ENCODE results near the gene STIMATE.

The STIMATE gene

GRCh38 chr3:52809662-52810377, 87.5 kb downstream of the STIMATE start:
- POLR2A ChIA-PET, result no interaction called here
- Histone ChIP-seq H3K4me1 (ENCODE audit: control insufficient read depth, insufficient read depth, low read length) (no peaks in the 10 kb centered on the region), H3K27ac (ENCODE audit: extremely low read depth, low read depth, low read length) (no peak overlapping the region), H3K4me3 (ENCODE audit: low read depth, low read length) (no peak overlapping the region), H3K36me3 (ENCODE audit: control insufficient read depth in 2 of 2, insufficient read depth in 1 of 2, low read length in 2 of 2) (no peaks in the 10 kb centered on the region), H3K9me3 (ENCODE audit: control insufficient read depth, insufficient read depth, low read depth, low read length) (no peaks in the 10 kb centered on the region)
- TF ChIP-seq RBAK (tag by site-specific recombination; IDR thresholded peaks at IDR 0.05), result no peak
- TF ChIP-seq ZNF394 (tag by site-specific recombination; IDR thresholded peaks at IDR 0.05; ENCODE audit: borderline replicate concordance), result 0 out of 2 replicates have a peak, but pooled peaks have one; percentile 20
- TF ChIP-seq ZNF354C (tag by site-specific recombination; IDR thresholded peaks at IDR 0.05; ENCODE audit: borderline replicate concordance, low read depth), result no peak
- no peak for TF ChIP-seq ZNF426 (tag by site-specific recombination; IDR thresholded peaks at IDR 0.05)
- no peak for TF ChIP-seq ZNF350 (tag by site-specific recombination; IDR thresholded peaks at IDR 0.05)
- CTCF ChIA-PET, result no interaction called here

GRCh38 chr3:52809149-52809548, 88.2 kb downstream of the STIMATE start:
- H3K27ac ChIP-seq (ENCODE audit: extremely low read depth, low read depth, low read length), result no peak overlapping the region
- H3K9me3 ChIP-seq (ENCODE audit: control insufficient read depth, insufficient read depth, low read depth, low read length), result no peaks in the 10 kb centered on the region
- TF ChIP-seq ZFHX2 (tag by site-specific recombination; conservative IDR thresholded peaks at IDR 0.05), result peak; percentile 11; the same call in 1 of the 2 replicates
- TF ChIP-seq ZNF366 (tag by site-specific recombination; conservative IDR thresholded peaks at IDR 0.05), result peak; percentile 91
- TF ChIP-seq ZBTB17 (tag by site-specific recombination; IDR thresholded peaks at IDR 0.05), result peak; percentile 34; the same call in 1 of the 2 replicates
- TF ChIP-seq ZNF704 (tag by site-specific recombination; IDR thresholded peaks at IDR 0.05), result no peak
- POLR2A ChIA-PET, result no interaction called here
- CTCF ChIA-PET, result interaction anchor here (1.1 kb wide), 1 partner anchor 12 kb away, joined by 4 read pairs; no protein-coding TSS in a partner anchor
- no peak overlapping the region for H3K4me3 ChIP-seq (ENCODE audit: low read depth, low read length)
- H3K36me3 ChIP-seq (ENCODE audit: control insufficient read depth in 2 of 2, insufficient read depth in 1 of 2, low read length in 2 of 2), result no peaks in the 10 kb centered on the region
- no peaks in the 10 kb centered on the region for H3K4me1 ChIP-seq (ENCODE audit: control insufficient read depth, insufficient read depth, low read length)

- no peaks in the 10 kb centered on the region for H3K9me3 ChIP-seq (ENCODE audit: control insufficient read depth, insufficient read depth, low read depth, low read length)
- TF ChIP-seq ZNF596 (tag by site-specific recombination; IDR thresholded peaks at IDR 0.05) (no peak), PRDM6 (tag by site-specific recombination; IDR thresholded peaks at IDR 0.05) (no peak), ZNF394 (tag by site-specific recombination; IDR thresholded peaks at IDR 0.05; ENCODE audit: borderline replicate concordance) (no peak), PRDM10 (tag by site-specific recombination; IDR thresholded peaks at IDR 0.05) (no peak), CTCF (tag by site-specific recombination; IDR thresholded peaks at IDR 0.05) (no peak), ZNF658 (tag by site-specific recombination; IDR thresholded peaks at IDR 0.05) (no peak), GLI4 (tag by site-specific recombination; IDR thresholded peaks at IDR 0.05) (no peak), ZNF132 (tag by site-specific recombination; IDR thresholded peaks at IDR 0.05; ENCODE audit: borderline replicate concordance) (no peak), MZF1 (tag by site-specific recombination; IDR thresholded peaks at IDR 0.05; ENCODE audit: borderline replicate concordance) (no peak)
- H3K27ac ChIP-seq (ENCODE audit: extremely low read depth, low read depth, low read length), result no peak overlapping the region
- no peaks in the 10 kb centered on the region for H3K4me1 ChIP-seq (ENCODE audit: control insufficient read depth, insufficient read depth, low read length)
- ChIA-PET CTCF (no interaction called here), POLR2A (no interaction called here)
- no peak overlapping the region for H3K4me3 ChIP-seq (ENCODE audit: low read depth, low read length)
- no peaks in the 10 kb centered on the region for H3K36me3 ChIP-seq (ENCODE audit: control insufficient read depth in 2 of 2, insufficient read depth in 1 of 2, low read length in 2 of 2)
These were observed 91.9 kb downstream of the STIMATE start for GRCh38 chr3:52805270-52806039.

All from HEK293 (cell line).